ENCODE results near the gene ARSD. TPM values are rescaled to one million over a fixed set of nuclear protein-coding genes. Genes with fewer than 3 reads are reported as not detected.
"Not testable (repeated sequence)": the region's sequence is repeated elsewhere in the genome, so short reads cannot be mapped to it uniquely, and the experiment has no call there.

The ARSD gene
- total RNA-seq, 2 donors from 2014 or later, result 4.9 to 15.7 TPM

- Histone ChIP-seq H3K27me3 (ENCODE audit: control insufficient read depth, insufficient read depth, low read length, poor library complexity, severe bottlenecking) (no peaks in the 10 kb centered on the region), H3K9me3 (ENCODE audit: control insufficient read depth, low read length) (no peaks in the 10 kb centered on the region), H3K4me1 (ENCODE audit: control insufficient read depth, insufficient read depth, low read length) (no peaks in the 10 kb centered on the region), H3K36me3 (ENCODE audit: control insufficient read depth, insufficient read depth, low read length) (no peaks in the 10 kb centered on the region), H3K27ac (ENCODE audit: low read depth, low read length) (no peak overlapping the region), H3K4me3 (ENCODE audit: low read length) (no peak overlapping the region), H3K9ac (ENCODE audit: extremely low read depth, low read length, poor library complexity, severe bottlenecking) (no peak overlapping the region)
- Mint-ChIP-seq H3K27ac (no peak overlapping the region), H3K9me3 (peaks cover 16% of the 10 kb centered on the region), H3K4me1 (peaks cover 27% of the 10 kb centered on the region), H3K4me3 (no peak overlapping the region), H3K27me3 (ENCODE audit: insufficient read depth) (no peaks in the 10 kb centered on the region), H3K36me3 (ENCODE audit: low read depth) (no peaks in the 10 kb centered on the region)
- 92 to 100% methylated on average over 1 to 12 of the region's 14 CpGs for WGBS, 2 experiments (ENCODE audit: insufficient coverage in 1 of 2, insufficient read length in 1 of 2)
- DNase-seq, result no peak
- TF ChIP-seq, protein P1, sequence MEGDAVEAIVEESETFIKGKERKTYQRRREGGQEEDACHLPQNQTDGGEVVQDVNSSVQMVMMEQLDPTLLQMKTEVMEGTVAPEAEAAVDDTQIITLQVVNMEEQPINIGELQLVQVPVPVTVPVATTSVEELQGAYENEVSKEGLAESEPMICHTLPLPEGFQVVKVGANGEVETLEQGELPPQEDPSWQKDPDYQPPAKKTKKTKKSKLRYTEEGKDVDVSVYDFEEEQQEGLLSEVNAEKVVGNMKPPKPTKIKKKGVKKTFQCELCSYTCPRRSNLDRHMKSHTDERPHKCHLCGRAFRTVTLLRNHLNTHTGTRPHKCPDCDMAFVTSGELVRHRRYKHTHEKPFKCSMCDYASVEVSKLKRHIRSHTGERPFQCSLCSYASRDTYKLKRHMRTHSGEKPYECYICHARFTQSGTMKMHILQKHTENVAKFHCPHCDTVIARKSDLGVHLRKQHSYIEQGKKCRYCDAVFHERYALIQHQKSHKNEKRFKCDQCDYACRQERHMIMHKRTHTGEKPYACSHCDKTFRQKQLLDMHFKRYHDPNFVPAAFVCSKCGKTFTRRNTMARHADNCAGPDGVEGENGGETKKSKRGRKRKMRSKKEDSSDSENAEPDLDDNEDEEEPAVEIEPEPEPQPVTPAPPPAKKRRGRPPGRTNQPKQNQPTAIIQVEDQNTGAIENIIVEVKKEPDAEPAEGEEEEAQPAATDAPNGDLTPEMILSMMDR (conservative IDR thresholded peaks at IDR 0.05), result no peak
Measured at GRCh38 chrX:2967584-2967983, 38.4 kb upstream of the ARSD start.

DNA sequence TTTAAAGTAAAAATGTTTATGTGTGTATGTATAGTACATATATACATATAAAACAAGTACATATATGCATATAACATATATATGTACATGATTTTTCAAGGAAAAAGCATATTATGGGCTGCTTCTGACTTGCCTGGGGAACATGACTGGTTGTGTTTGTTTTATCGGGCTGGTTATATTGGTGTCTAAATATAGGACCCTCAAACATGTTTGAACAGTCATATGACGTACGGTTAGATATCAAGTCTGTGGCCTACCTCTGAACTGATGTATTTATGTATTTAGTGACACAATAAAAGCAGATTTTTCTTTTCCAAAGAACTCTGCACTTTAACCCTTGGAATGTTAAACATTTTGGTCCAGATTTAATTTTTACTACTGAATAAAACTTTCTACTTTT, 37.9 kb upstream of the ARSD start:
- Histone ChIP-seq H3K9me3 (ENCODE audit: control insufficient read depth, low read length) (no peaks in the 10 kb centered on the region), H3K27ac (ENCODE audit: low read depth, low read length) (no peak overlapping the region), H3K9ac (ENCODE audit: extremely low read depth, low read length, poor library complexity, severe bottlenecking) (no peak overlapping the region), H3K27me3 (ENCODE audit: control insufficient read depth, insufficient read depth, low read length, poor library complexity, severe bottlenecking) (no peaks in the 10 kb centered on the region), H3K4me3 (ENCODE audit: low read length) (no peak overlapping the region), H3K36me3 (ENCODE audit: control insufficient read depth, insufficient read depth, low read length) (no peaks in the 10 kb centered on the region), H3K4me1 (ENCODE audit: control insufficient read depth, insufficient read depth, low read length) (no peaks in the 10 kb centered on the region)
- TF ChIP-seq, protein P1 (conservative IDR thresholded peaks at IDR 0.05), result no peak
- no peaks in the 10 kb centered on the region for H3K36me3 Mint-ChIP-seq (ENCODE audit: low read depth)
- no peak overlapping the region for H3K27ac Mint-ChIP-seq
- WGBS, 2 experiments (ENCODE audit: insufficient coverage in 1 of 2, insufficient read length in 1 of 2), result 91% methylated on average over 1 of the region's 3 CpGs; no CpG with 5 or more reads in 1 of the 2 experiments
- no peaks in the 10 kb centered on the region for H3K27me3 Mint-ChIP-seq (ENCODE audit: insufficient read depth)
- no peak for DNase-seq
- peaks cover 11% of the 10 kb centered on the region for H3K9me3 Mint-ChIP-seq
- H3K4me1 Mint-ChIP-seq, result peaks cover 31% of the 10 kb centered on the region
- no peak overlapping the region for H3K4me3 Mint-ChIP-seq

DNA sequence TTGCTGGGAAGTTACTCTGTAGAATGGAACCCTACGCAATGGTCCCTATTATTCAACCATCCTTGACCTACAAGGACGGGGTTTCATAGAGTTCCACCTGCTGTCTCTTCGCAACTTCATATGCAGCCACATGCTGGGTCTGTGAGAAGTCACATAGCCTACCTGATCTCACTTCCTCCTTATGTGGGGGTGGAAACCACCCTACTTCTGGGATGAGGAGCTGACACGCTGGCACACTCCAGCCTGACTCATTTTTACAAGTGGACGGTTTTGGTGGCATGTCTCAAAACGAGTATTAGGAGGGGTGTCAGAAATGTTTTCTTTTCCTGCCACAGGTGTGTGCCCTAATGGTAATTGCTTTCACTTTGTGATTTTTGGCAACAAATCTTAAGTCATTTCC, 36.8 kb upstream of the ARSD start:
- Mint-ChIP-seq H3K4me1 (peaks cover 39% of the 10 kb centered on the region), H3K4me3 (no peak overlapping the region), H3K27ac (no peak overlapping the region), H3K36me3 (ENCODE audit: low read depth) (peaks cover under 1% of the 10 kb centered on the region), H3K27me3 (ENCODE audit: insufficient read depth) (no peaks in the 10 kb centered on the region), H3K9me3 (peaks cover under 1% of the 10 kb centered on the region)
- DNase-seq, result no peak
- Histone ChIP-seq H3K36me3 (ENCODE audit: control insufficient read depth, insufficient read depth, low read length) (peaks cover under 1% of the 10 kb centered on the region), H3K4me3 (ENCODE audit: low read length) (no peak overlapping the region), H3K27me3 (ENCODE audit: control insufficient read depth, insufficient read depth, low read length, poor library complexity, severe bottlenecking) (no peaks in the 10 kb centered on the region), H3K4me1 (ENCODE audit: control insufficient read depth, insufficient read depth, low read length) (no peaks in the 10 kb centered on the region), H3K9ac (ENCODE audit: extremely low read depth, low read length, poor library complexity, severe bottlenecking) (no peak overlapping the region), H3K9me3 (ENCODE audit: control insufficient read depth, low read length) (no peaks in the 10 kb centered on the region), H3K27ac (ENCODE audit: low read depth, low read length) (no peak overlapping the region)
- TF ChIP-seq, protein P1 (conservative IDR thresholded peaks at IDR 0.05), result no peak
- 93% methylated on average over 6 of the region's 6 CpGs; no CpG with 5 or more reads in 1 of the 2 experiments for whole genome bisulfite sequencing, 2 experiments (ENCODE audit: insufficient coverage in 1 of 2, insufficient read length in 1 of 2)

DNA sequence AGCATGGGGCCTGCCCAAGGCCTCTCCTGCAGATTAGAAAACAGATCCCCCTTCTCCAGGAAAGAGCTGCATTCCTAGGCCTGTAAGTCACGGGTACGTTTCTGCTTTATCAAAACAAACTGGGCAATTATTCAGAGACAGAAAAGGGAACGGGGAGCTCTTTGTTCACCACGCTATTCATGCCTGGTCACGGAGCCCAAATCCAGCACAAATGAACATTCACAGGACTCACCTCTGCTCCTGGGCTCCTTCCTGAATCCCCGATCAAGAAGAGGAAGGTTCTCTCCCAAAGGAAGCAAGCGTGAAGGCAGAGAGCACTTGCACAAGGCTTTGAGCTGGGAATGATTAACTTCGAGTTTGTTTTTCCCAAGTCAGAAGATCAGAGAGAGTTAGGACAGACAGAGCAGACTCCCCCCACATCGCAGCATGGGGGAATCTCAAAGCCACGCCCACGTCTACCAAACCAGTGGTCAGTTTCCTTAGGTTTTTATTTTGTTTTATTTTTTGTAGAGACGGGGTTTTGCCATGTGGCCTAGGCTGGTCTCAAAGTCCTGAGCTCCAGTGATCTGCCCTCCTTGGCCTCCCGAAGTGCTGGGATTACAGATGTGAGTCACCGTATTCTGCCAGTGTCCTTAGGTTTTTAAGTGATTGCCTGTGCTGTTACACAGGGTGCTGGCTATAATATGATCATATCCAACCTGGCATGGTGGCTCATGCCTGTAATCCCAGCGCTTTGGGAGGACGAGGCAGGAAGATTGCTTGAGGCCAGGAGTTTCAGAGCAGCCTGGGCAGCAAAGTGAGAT, 35.1 kb upstream of the ARSD start:
- H3K36me3 Mint-ChIP-seq (ENCODE audit: low read depth), result peaks cover 15% of the 10 kb centered on the region
- H3K27ac Mint-ChIP-seq, result peak overlapping the region; percentile 100
- H3K36me3 ChIP-seq (ENCODE audit: control insufficient read depth, insufficient read depth, low read length), result peaks cover 13% of the 10 kb centered on the region
- H3K27me3 Mint-ChIP-seq (ENCODE audit: insufficient read depth); H3K9me3 ChIP-seq (ENCODE audit: control insufficient read depth, low read length); H3K27me3 ChIP-seq (ENCODE audit: control insufficient read depth, insufficient read depth, low read length, poor library complexity, severe bottlenecking); H3K4me1 ChIP-seq (ENCODE audit: control insufficient read depth, insufficient read depth, low read length); H3K9me3 Mint-ChIP-seq: not testable (repeated sequence)
- H3K4me3 Mint-ChIP-seq, result peak overlapping the region; percentile 91
- DNase-seq, result peak; percentile 73
- WGBS, 2 experiments (ENCODE audit: insufficient coverage in 1 of 2, insufficient read length in 1 of 2), result 13 to 32% methylated on average over 3 to 12 of the region's 16 CpGs
- peak overlapping the region; percentile 94 for H3K9ac ChIP-seq (ENCODE audit: extremely low read depth, low read length, poor library complexity, severe bottlenecking)
- H3K4me3 ChIP-seq (ENCODE audit: low read length), result peak overlapping the region; percentile 90
- H3K27ac ChIP-seq (ENCODE audit: low read depth, low read length), result peak overlapping the region; percentile 56
- peaks cover 47% of the 10 kb centered on the region for H3K4me1 Mint-ChIP-seq

DNA sequence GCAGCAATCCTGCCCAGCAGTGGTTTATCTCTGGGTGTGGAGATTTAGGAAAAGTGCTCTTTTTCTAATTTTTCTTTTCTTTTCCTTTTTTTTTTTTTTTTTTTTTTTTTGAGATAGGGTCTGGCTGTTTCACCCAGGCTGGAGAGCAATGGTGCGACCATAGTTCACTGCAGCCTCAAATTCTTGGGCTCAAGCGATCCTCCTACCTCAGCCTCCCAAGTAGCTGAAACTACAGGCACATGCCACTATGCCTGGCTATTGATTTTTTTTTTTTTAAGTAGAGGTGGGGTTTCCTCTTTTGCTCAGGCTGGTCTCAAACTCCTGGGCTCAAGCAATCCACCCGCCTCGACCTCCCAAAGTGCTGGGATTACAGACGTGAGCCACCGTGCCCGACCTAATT, 34.3 kb upstream of the ARSD start:
- H3K27ac ChIP-seq (ENCODE audit: low read depth, low read length); H3K27me3 Mint-ChIP-seq (ENCODE audit: insufficient read depth); H3K27me3 ChIP-seq (ENCODE audit: control insufficient read depth, insufficient read depth, low read length, poor library complexity, severe bottlenecking); H3K9me3 ChIP-seq (ENCODE audit: control insufficient read depth, low read length); H3K9me3 Mint-ChIP-seq; H3K4me1 ChIP-seq (ENCODE audit: control insufficient read depth, insufficient read depth, low read length); DNase-seq: not testable (repeated sequence)
- H3K9ac ChIP-seq (ENCODE audit: extremely low read depth, low read length, poor library complexity, severe bottlenecking), result peak overlapping the region; percentile 94
- peaks cover 23% of the 10 kb centered on the region for H3K36me3 Mint-ChIP-seq (ENCODE audit: low read depth)
- peaks cover 20% of the 10 kb centered on the region for H3K36me3 ChIP-seq (ENCODE audit: control insufficient read depth, insufficient read depth, low read length)
- 69% methylated on average over 2 of the region's 7 CpGs; no CpG with 5 or more reads in 1 of the 2 experiments for WGBS, 2 experiments (ENCODE audit: insufficient coverage in 1 of 2, insufficient read length in 1 of 2)
- peak overlapping the region; percentile 91 for H3K4me3 Mint-ChIP-seq
- H3K4me3 ChIP-seq (ENCODE audit: low read length), result peak overlapping the region; percentile 90
- peaks cover 41% of the 10 kb centered on the region for H3K4me1 Mint-ChIP-seq
- peak overlapping the region; percentile 100 for H3K27ac Mint-ChIP-seq

All from endodermal cell (in vitro differentiated cells).